Measurements from ENCODE around the gene NOX5.

GRCh38 chr15:69009341-69009740 lies 5.2 kb upstream of the NOX5 start:
- no peak for TF ChIP-seq CTCF (IDR thresholded peaks at IDR 0.05)
- no peak for TF ChIP-seq POLR2AphosphoS5 (IDR thresholded peaks at IDR 0.05)
- no peak for TF ChIP-seq POLR2A (IDR thresholded peaks at IDR 0.05)
